H1 (cell line): ENCODE results near the gene IFNA2. TPM values are rescaled to one million over a fixed set of nuclear protein-coding genes. Genes with fewer than 3 reads are reported as not detected.

ENCODE experiments used
- CTCF ChIA-PET: fragments of 300-600 bp; sonication (Branson Sonifier 250); formaldehyde crosslinking; loops from one replicate; lab custom pipeline; 2021; ENCODE audit not compliant: partially characterized antibody; lab: Charles Lee
- POLR2A ChIA-PET: fragments of 300-600 bp; sonication (Branson Sonifier 250); formaldehyde crosslinking; loops from one replicate; lab custom pipeline; 2021; ENCODE audit warnings: inconsistent platforms; ENCODE audit not compliant: partially characterized antibody; lab: Charles Lee
- DNase-seq, 2 experiments: peaks; one replicate each; pipeline versions ENCODE4 v3.0.0 to v3.0.0-alpha.2; 2010 to 2022; ENCODE audit warnings: low spot score in 2 of 2, low read depth in 1 of 2, mixed read lengths in 1 of 2
- FAIRE-seq: peaks from 2 replicates; lab custom pipeline; 2011; peaks lifted over from hg19 to GRCh38; lab: Jason Lieb, UNC
- H2AFZ ChIP-seq: 2 replicates; pipeline ENCODE4 v1.8.1; 2012; ENCODE audit warnings: low read length, inconsistent platforms
- H2AK5ac ChIP-seq: 2 replicates; pipeline ENCODE4 v1.6.1; 2013; ENCODE audit warnings: low read depth, low read length
- H2BK120ac ChIP-seq: replicated peaks from 2 replicates; pipeline ENCODE3; 2013; ENCODE audit warnings: low read depth, low read length, inconsistent platforms
- H2BK12ac ChIP-seq: 2 replicates; pipeline ENCODE4 v1.6.1; 2013; ENCODE audit warnings: low read depth, low read length
- H2BK15ac ChIP-seq: 2 replicates; pipeline ENCODE4 v1.6.1; 2013; ENCODE audit warnings: low read length
- H2BK20ac ChIP-seq: 2 replicates; pipeline ENCODE4 v1.6.1; 2013; ENCODE audit warnings: low read length
- H2BK5ac ChIP-seq: 2 replicates; pipeline ENCODE4 v1.6.1; 2013; ENCODE audit warnings: low read depth, low read length
- H3K14ac ChIP-seq: 2 replicates; pipeline ENCODE4 v1.6.1; 2013; ENCODE audit warnings: inconsistent platforms; ENCODE audit not compliant: insufficient read length
- H3K18ac ChIP-seq: 2 replicates; pipeline ENCODE4 v1.6.1; 2013; ENCODE audit warnings: low read length; ENCODE audit errors: extremely low read depth
- H3K23ac ChIP-seq: 2 replicates; pipeline ENCODE4 v1.6.1; 2013; ENCODE audit warnings: inconsistent platforms; ENCODE audit not compliant: insufficient read length
- H3K23me2 ChIP-seq: 2 replicates; pipeline ENCODE4 v1.6.1; 2013; ENCODE audit warnings: low read depth, low read length
- H3K27ac ChIP-seq: 2 replicates; pipeline ENCODE4 v1.6.1; 2011; ENCODE audit warnings: low read depth, low read length, inconsistent platforms
- H3K27me3 ChIP-seq, 4 experiments: replicated peaks in 1 of 4; 1 replicate in 1 of 4; 2 replicates in 3 of 4; pipeline versions ENCODE4 v1.6.1 to v1.8.1; 2011 to 2013; ENCODE audit warnings: low read length in 3 of 4, mild to moderate bottlenecking in 3 of 4, inconsistent platforms in 2 of 4, mixed read lengths in 2 of 4, moderate library complexity in 1 of 4; ENCODE audit not compliant: control insufficient read depth in 3 of 4, insufficient read depth in 3 of 4; ENCODE audit errors: extremely low read depth in 1 of 4
- H3K36me3 ChIP-seq, 4 experiments: 2 replicates each; pipeline versions ENCODE4 v1.6.1 to v1.8.1; 2011 to 2013; ENCODE audit warnings: mild to moderate bottlenecking in 4 of 4, low read length in 3 of 4, moderate library complexity in 2 of 4, control low read depth in 1 of 4, inconsistent platforms in 1 of 4; ENCODE audit not compliant: insufficient read depth in 4 of 4, control insufficient read depth in 2 of 4
- H3K4ac ChIP-seq: replicated peaks from 2 replicates; pipeline ENCODE3; 2013; ENCODE audit warnings: low read length, low read depth, mixed read lengths, inconsistent platforms; ENCODE audit not compliant: insufficient read length
- H3K4me1 ChIP-seq, 4 experiments: replicated peaks in 1 of 4; 1 replicate in 1 of 4; 2 replicates in 3 of 4; pipeline versions ENCODE4 v1.6.1 to v1.8.1; 2011 to 2013; ENCODE audit warnings: low read length in 3 of 4, inconsistent platforms in 2 of 4, mixed read lengths in 1 of 4; ENCODE audit not compliant: insufficient read depth in 4 of 4, control insufficient read depth in 3 of 4
- H3K4me2 ChIP-seq, 2 experiments: 2 replicates each; pipeline versions ENCODE4 v1.6.1 to v1.8.1; 2011 to 2013; ENCODE audit warnings: low read depth in 2 of 2, low read length in 2 of 2, control low read depth in 1 of 2, inconsistent platforms in 1 of 2, mild to moderate bottlenecking in 1 of 2; ENCODE audit not compliant: insufficient read depth in 1 of 2
- H3K4me3 ChIP-seq, 4 experiments: fragments of 200-600, 300-600 bp in 1 of 4; sonication (generic), shearing (Covaris generic), sonication (Bioruptor Twin) in 1 of 4; 2 replicates each; pipeline versions ENCODE4 v1.5.1 to v1.8.1; 2011 to 2016; ENCODE audit warnings: low read length in 4 of 4, low read depth in 3 of 4, control low read depth in 2 of 4, inconsistent platforms in 2 of 4, mild to moderate bottlenecking in 2 of 4, mixed read lengths in 1 of 4, moderate library complexity in 1 of 4; ENCODE audit not compliant: insufficient read depth in 2 of 4; ENCODE audit errors: extremely low read depth in 1 of 4
- H3K56ac ChIP-seq: replicated peaks from 2 replicates; pipeline ENCODE3; 2013; ENCODE audit warnings: low read depth, mild to moderate bottlenecking, mixed read lengths, low read length, inconsistent platforms; ENCODE audit not compliant: insufficient read length
- H3K79me1 ChIP-seq: 2 replicates; pipeline ENCODE4 v1.6.1; 2013; ENCODE audit warnings: low read depth, low read length, control low read depth
- H3K79me2 ChIP-seq, 2 experiments: 2 replicates each; pipeline versions ENCODE4 v1.6.1 to v1.8.1; 2012 to 2013; ENCODE audit warnings: low read length in 2 of 2, mild to moderate bottlenecking in 2 of 2, inconsistent platforms in 1 of 2; ENCODE audit not compliant: insufficient read depth in 2 of 2, control insufficient read depth in 1 of 2
- H3K9ac ChIP-seq, 4 experiments: replicated peaks in 1 of 4; 1 replicate in 1 of 4; 2 replicates in 3 of 4; pipeline versions ENCODE4 v1.6.1 to v1.8.1; 2011 to 2013; ENCODE audit warnings: low read depth in 3 of 4, low read length in 3 of 4, control low read depth in 2 of 4, mild to moderate bottlenecking in 2 of 4, moderate library complexity in 2 of 4, inconsistent platforms in 1 of 4; ENCODE audit errors: extremely low read depth in 1 of 4
- H3K9me3 ChIP-seq, 2 experiments: 2 replicates each; pipeline versions ENCODE4 v1.6.1 to v1.8.1; 2012 to 2013; ENCODE audit warnings: mild to moderate bottlenecking in 2 of 2, moderate library complexity in 2 of 2, control low read depth in 1 of 2, inconsistent platforms in 1 of 2, low read depth in 1 of 2, low read length in 1 of 2, mixed read lengths in 1 of 2; ENCODE audit not compliant: insufficient read depth in 2 of 2
- H4K20me1 ChIP-seq, 2 experiments: replicated peaks in 1 of 2; 2 replicates each; pipeline versions ENCODE3 to v1.8.1; 2011 to 2013; ENCODE audit warnings: inconsistent platforms in 2 of 2, low read length in 2 of 2, mild to moderate bottlenecking in 1 of 2; ENCODE audit not compliant: insufficient read depth in 2 of 2, control insufficient read depth in 1 of 2
- H4K5ac ChIP-seq: 2 replicates; pipeline ENCODE4 v1.6.1; 2013; ENCODE audit warnings: low read length, low read depth, mixed read lengths, inconsistent platforms; ENCODE audit not compliant: insufficient read length
- H4K8ac ChIP-seq: 2 replicates; pipeline ENCODE4 v1.8.0; 2013; ENCODE audit warnings: mild to moderate bottlenecking, moderate library complexity, low read length, inconsistent platforms; ENCODE audit not compliant: insufficient read depth; ENCODE audit errors: extremely low read depth
- H4K91ac ChIP-seq: replicated peaks from 2 replicates; pipeline ENCODE3; 2013; ENCODE audit warnings: low read length, mixed read lengths, inconsistent platforms; ENCODE audit not compliant: insufficient read length
- ASH2L ChIP-seq: fragments of 200-600, 300-600 bp; sonication (generic); IDR thresholded peaks from one replicate; pipeline ENCODE4 v1.7.1; 2017; ENCODE audit warnings: low read length
- ATF3 ChIP-seq: IDR thresholded peaks from 2 replicates; pipeline ENCODE4 v1.6.1; 2011; ENCODE audit warnings: low read depth, mild to moderate bottlenecking, low read length; ENCODE audit not compliant: insufficient read depth
- CEBPB ChIP-seq: IDR thresholded peaks from 2 replicates; pipeline ENCODE4 v1.6.1; 2012; ENCODE audit warnings: low read depth, low read length
- CTBP2 ChIP-seq: IDR thresholded peaks from 2 replicates; pipeline ENCODE4 v1.7.0; 2011; ENCODE audit warnings: borderline replicate concordance, mild to moderate bottlenecking, moderate library complexity, mixed read lengths, low read length; ENCODE audit not compliant: insufficient read depth, insufficient read length
- GABPA ChIP-seq: IDR thresholded peaks from 2 replicates; pipeline ENCODE4 v1.6.1; 2011; ENCODE audit warnings: mild to moderate bottlenecking, low read length, moderate library complexity, borderline replicate concordance; ENCODE audit not compliant: insufficient read depth
- HDAC2 ChIP-seq, 2 experiments: fragments of 300-600 bp in 1 of 2; sonication (generic) in 1 of 2; IDR thresholded peaks; 2 replicates each; pipeline ENCODE4 v1.6.1; 2011 to 2012; ENCODE audit warnings: low read depth in 2 of 2, low read length in 2 of 2, mild to moderate bottlenecking in 2 of 2, moderate library complexity in 2 of 2, borderline replicate concordance in 1 of 2, inconsistent platforms in 1 of 2
- NRF1 ChIP-seq: IDR thresholded peaks from 2 replicates; pipeline ENCODE4 v1.6.1; 2011; ENCODE audit warnings: mild to moderate bottlenecking, low read depth, low read length, improper control_type of control experiment
- SIN3A ChIP-seq, 2 experiments: IDR thresholded peaks in 1 of 2; conservative IDR thresholded peaks in 1 of 2; 2 replicates each; pipeline ENCODE4 v1.6.1; 2011 to 2012; ENCODE audit warnings: low read length in 2 of 2, improper control_type of control experiment in 1 of 2, low read depth in 1 of 2, mild to moderate bottlenecking in 1 of 2
- SP4 ChIP-seq: IDR thresholded peaks from 2 replicates; pipeline ENCODE4 v1.6.1; 2012; ENCODE audit warnings: low read length, inconsistent platforms
- TAF1 ChIP-seq: IDR thresholded peaks from 2 replicates; pipeline ENCODE4 v1.6.1; 2011; ENCODE audit warnings: mild to moderate bottlenecking, low read depth, low read length
- TAF7 ChIP-seq: optimal IDR thresholded peaks from 2 replicates; pipeline ENCODE3; 2011; ENCODE audit warnings: low read depth, mild to moderate bottlenecking, inconsistent platforms, low read length, moderate library complexity, borderline replicate concordance
- WGBS, 2 experiments: shearing (Covaris generic) in 1 of 2; methylation state at CpG; one replicate each; pipeline versions ENCODE4 v1.1.6 to v1.1.7; 2013 to 2015; ENCODE audit warnings: low lambda C conversion rate in 2 of 2, mixed read lengths in 2 of 2, inconsistent platforms in 1 of 2, low coverage in 1 of 2, missing lambda C conversion rate in 1 of 2; ENCODE audit not compliant: insufficient replicate concordance in 2 of 2, insufficient coverage in 1 of 2, insufficient read length in 1 of 2; ENCODE audit errors: extremely low coverage in 1 of 2, missing lambda C conversion rate in 1 of 2; 5-methylcytosine and 5-hydroxymethylcytosine counted together
- long read RNA-seq, 2 experiments: library from RNA in 1 of 2; library from capped mRNA in 1 of 2; stranded (forward); transcript quantifications; one replicate each; pipeline ENCODE4 v2.0.0, GENCODE V29; 2021; ENCODE audit warnings: inconsistent platforms in 1 of 2
- polyA minus RNA-seq, 3 experiments: library from RNA; depleted of rRNA, polyadenylated mRNA; stranded (reverse); fragments of >200 nt; gene quantifications; 1 replicate in 2 of 3; 2 replicates in 1 of 3; pipeline ENCODE4 v1.2.3, GENCODE V29; 2011
- polyA plus RNA-seq, 7 experiments: library from polyadenylated mRNA; depleted of rRNA in 3 of 7; stranded (reverse) in 5 of 7; unstranded in 2 of 7; fragments of >200 nt in 5 of 7; fragments of 200-250 nt in 2 of 7; gene quantifications; 1 replicate in 5 of 7; 2 replicates in 1 of 7; 4 replicates in 1 of 7; pipeline versions ENCODE4 v1.2.1 to v1.2.3, GENCODE V29; 2011 to 2013; ENCODE audit warnings: missing spikeins in 2 of 7, mixed read lengths in 2 of 7
- total RNA-seq: library from RNA; stranded (reverse); fragmentation: NEBNext Ultra II Directional; extraction: Animal tissue kit (Norgen Biotek cat#: 25700); gene quantifications from 2 replicates; pipeline ENCODE4 v1.2.1, GENCODE V29; 2021

IFNA2 gene
- total RNA-seq (not detected in 2 replicates), polyA plus RNA-seq (2011; rRNA removed) (not detected in 2 replicates), polyA minus RNA-seq (2011; rRNA and poly(A)+ RNA removed) (not detected in 2 replicates)
- not detected for polyA plus RNA-seq (2011; cell fraction: cytosol; rRNA removed)
- not detected for polyA plus RNA-seq (2011; cell fraction: nucleus; rRNA removed)
- not detected in 4 replicates for polyA plus RNA-seq (2012, experiment 1 of 2)
- polyA plus RNA-seq (2012, experiment 2 of 2) = not detected
- not detected for polyA plus RNA-seq (2013, experiment 1 of 2)
- polyA plus RNA-seq (2013, experiment 2 of 2) = not detected
- not detected for polyA minus RNA-seq (2011; cell fraction: cytosol; rRNA and poly(A)+ RNA removed)
- polyA minus RNA-seq (2011; cell fraction: nucleus; rRNA and poly(A)+ RNA removed) = not detected
- long read RNA-seq, experiment 1 = 0 reads
- long read RNA-seq, experiment 2 = 0 reads

GRCh38 chr9:21385131-21385670 is at the start of gene IFNA2:
Gene IFNA2 (minus strand): TSS chr9:21385398. CDS start chr9:21385329, 69 bp downstream.
- Histone ChIP-seq H3K79me1 (no peaks in the 10 kb centered on the region), H3K36me3 (no peaks in the 10 kb centered on the region), H3K23ac (no peak within 1 kb of the TSS), H3K27ac (no peak within 1 kb of the TSS), H3K4ac (no peak within 1 kb of the TSS), H3K27me3 (no peaks in the 10 kb centered on the region), H4K8ac (no peak within 1 kb of the TSS), H3K4me1 (peaks cover 3 to 9% (median 5%) of the 10 kb centered on the region in 4 experiments; a peak in 4 of 7 replicates), H3K14ac (no peak within 1 kb of the TSS), H3K79me2 (no peaks in the 10 kb centered on the region), H3K4me2 (no peak within 1 kb of the TSS), H2BK12ac (no peak within 1 kb of the TSS), H2AFZ (peak within 1 kb of the TSS; percentile 50; the same call in 1 of the 2 replicates), H4K20me1 (no peaks in the 10 kb centered on the region), H4K5ac (no peak within 1 kb of the TSS), H3K56ac (no peak within 1 kb of the TSS), H3K18ac (no peak within 1 kb of the TSS), H3K9ac (no peak within 1 kb of the TSS), H3K23me2 (no peaks in the 10 kb centered on the region), H2BK120ac (no peak within 1 kb of the TSS), H3K9me3 (no peaks in the 10 kb centered on the region), H2BK20ac (no peak within 1 kb of the TSS), H2BK5ac (no peak within 1 kb of the TSS), H2BK15ac (no peak within 1 kb of the TSS), H2AK5ac (no peak within 1 kb of the TSS), H4K91ac (no peak within 1 kb of the TSS), H3K4me3 (no peak within 1 kb of the TSS)
- no peak for DNase-seq
- CTCF ChIA-PET = interaction anchor here (2.5 kb wide), 1 partner anchor 10 kb away, joined by 10 read pairs; no protein-coding TSS in a partner anchor
- POLR2A ChIA-PET = no interaction called here
- WGBS, 2 experiments = 81% methylated on average over 1 of the region's 1 CpG; no CpG with 5 or more reads in 1 of the 2 experiments
- no peak for FAIRE-seq
- TF ChIP-seq SIN3A (conservative IDR thresholded peaks at IDR 0.05 in 1 of 2, IDR thresholded peaks at IDR 0.05 in 1 of 2; ENCODE audit: low read depth in 1 of 2, low read length in 2 of 2) (no peak), ASH2L (no peak), TAF7 (no peak), CTBP2 (no peak), CEBPB (no peak), HDAC2 (IDR thresholded peaks at IDR 0.05; ENCODE audit: borderline replicate concordance in 1 of 2, low read depth in 2 of 2, low read length in 2 of 2) (no peak), ATF3 (no peak), GABPA (no peak), SP4 (no peak), NRF1 (no peak), TAF1 (no peak)
